Mucosa of descending colon (tissue), 3 donors: ENCODE measurements around the gene WDR89. TPM values are rescaled to one million over a fixed set of nuclear protein-coding genes. Genes with fewer than 3 reads are reported as not detected.

Source experiments
- ATAC-seq: fragments of 200-7000 bp; cut with Tn5 transposase; one replicate; pipeline ENCODE4 v1.9.1; 2020; ENCODE audit warnings: mild to moderate bottlenecking, moderate library complexity
- DNase-seq, 3 donors: peaks; one replicate each; pipeline ENCODE4 v3.0.0-alpha.2; 2020
- H3K36me3 ChIP-seq: fragments of 200-600 bp; one replicate; pipeline ENCODE4 v1.8.0; 2021; ENCODE audit warnings: low read depth, mild to moderate bottlenecking
- H3K4me1 ChIP-seq: fragments of 200-600 bp; one replicate; pipeline ENCODE4 v1.8.0; 2021; ENCODE audit warnings: low read depth, mild to moderate bottlenecking
- H3K4me3 ChIP-seq: fragments of 200-600 bp; one replicate; pipeline ENCODE4 v1.8.0; 2021; ENCODE audit warnings: mild to moderate bottlenecking
- H3K9me3 ChIP-seq: fragments of 200-600 bp; one replicate; pipeline ENCODE4 v1.8.0; 2021; ENCODE audit warnings: mild to moderate bottlenecking
- intact Hi-C, 2 donors: fragments of 100-400 bp; cut with DNase I in 1 of 2; cut with micrococcal nuclease in 1 of 2; formaldehyde crosslinking; loops; one replicate each; pipeline versions ENCODE4 v1.11.0 to v1.11.1; 2022; cut with DNase I, micrococcal nuclease
- total RNA-seq, 3 donors: library from RNA; stranded (reverse); fragmentation: NEBNext Ultra II Directional in 2 of 3; extraction: Animal tissue kit (Norgen Biotek cat#: 25700) in 2 of 3; gene quantifications; one replicate each; pipeline versions ENCODE4 v1.2.1 to v1.2.4, GENCODE V29; 2021 to 2023
- TF ChIP-seq, protein P1 (sequence below): fragments of 200-600 bp; IDR thresholded peaks from one replicate; pipeline ENCODE4 v1.8.0; 2022; ENCODE audit warnings: antibody characterized with exemption, mild to moderate bottlenecking
- donor health status: DM: no; HTN: no; CAD: no; lungs with moderate emphysema.
- donor health status: DM: no; HTN: no; CAD: no.
- donor health status: DM: no; HTN: yes; CAD: no.

Gene WDR89
- total RNA-seq, 3 donors from 2014 or later = 8.5 to 13.5 (median 10.5) TPM

DNA sequence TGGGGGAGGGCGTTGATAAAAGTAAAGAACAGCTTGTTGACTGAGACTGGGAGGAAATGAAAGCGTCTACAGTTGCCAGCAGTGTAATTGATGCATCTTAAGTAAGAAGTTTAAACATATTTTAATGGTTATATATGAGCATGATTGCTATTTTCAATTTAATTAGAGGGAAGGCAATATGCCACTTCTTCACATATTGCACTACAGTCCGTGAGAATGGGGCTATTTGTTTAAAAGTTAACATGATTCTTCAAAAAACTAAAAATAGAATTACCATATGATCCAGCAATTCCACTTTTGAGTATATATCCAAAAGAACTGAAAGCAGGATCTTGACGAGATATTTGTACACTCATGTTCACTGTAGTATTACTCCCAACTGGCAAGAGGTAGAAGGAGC, 60.2 kb downstream of the WDR89 start:
- TF ChIP-seq, protein P1, sequence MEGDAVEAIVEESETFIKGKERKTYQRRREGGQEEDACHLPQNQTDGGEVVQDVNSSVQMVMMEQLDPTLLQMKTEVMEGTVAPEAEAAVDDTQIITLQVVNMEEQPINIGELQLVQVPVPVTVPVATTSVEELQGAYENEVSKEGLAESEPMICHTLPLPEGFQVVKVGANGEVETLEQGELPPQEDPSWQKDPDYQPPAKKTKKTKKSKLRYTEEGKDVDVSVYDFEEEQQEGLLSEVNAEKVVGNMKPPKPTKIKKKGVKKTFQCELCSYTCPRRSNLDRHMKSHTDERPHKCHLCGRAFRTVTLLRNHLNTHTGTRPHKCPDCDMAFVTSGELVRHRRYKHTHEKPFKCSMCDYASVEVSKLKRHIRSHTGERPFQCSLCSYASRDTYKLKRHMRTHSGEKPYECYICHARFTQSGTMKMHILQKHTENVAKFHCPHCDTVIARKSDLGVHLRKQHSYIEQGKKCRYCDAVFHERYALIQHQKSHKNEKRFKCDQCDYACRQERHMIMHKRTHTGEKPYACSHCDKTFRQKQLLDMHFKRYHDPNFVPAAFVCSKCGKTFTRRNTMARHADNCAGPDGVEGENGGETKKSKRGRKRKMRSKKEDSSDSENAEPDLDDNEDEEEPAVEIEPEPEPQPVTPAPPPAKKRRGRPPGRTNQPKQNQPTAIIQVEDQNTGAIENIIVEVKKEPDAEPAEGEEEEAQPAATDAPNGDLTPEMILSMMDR = no peak
- ATAC-seq = no peak
- H3K9me3 ChIP-seq = no peaks in the 10 kb centered on the region
- no peak overlapping the region for H3K4me3 ChIP-seq
- H3K4me1 ChIP-seq = no peaks in the 10 kb centered on the region
- H3K36me3 ChIP-seq = no peaks in the 10 kb centered on the region
- DNase-seq = no peak
- intact Hi-C loops = no loop called here

DNA sequence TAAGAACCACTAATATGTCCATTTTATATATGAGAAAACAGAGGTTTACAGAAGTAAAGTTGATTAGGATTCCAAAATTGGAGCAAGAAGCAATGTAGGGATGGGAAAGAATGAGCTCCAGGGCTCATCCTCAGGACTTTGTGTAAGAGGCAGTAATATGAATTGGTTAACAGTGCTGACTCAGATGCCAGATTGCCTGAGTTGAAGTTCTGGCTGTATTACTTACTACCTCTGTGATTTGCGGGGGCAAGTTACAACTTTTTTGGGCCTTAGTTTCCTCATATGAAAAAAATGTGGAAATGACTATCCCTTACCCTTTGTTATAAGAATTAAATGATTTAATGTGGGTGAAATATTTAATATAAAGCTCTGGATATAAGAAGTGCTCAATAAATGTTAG, 63.4 kb downstream of the WDR89 start:
- DNase-seq (no peak), ATAC-seq (no peak)
- Histone ChIP-seq H3K4me3 (no peak overlapping the region), H3K4me1 (no peaks in the 10 kb centered on the region), H3K36me3 (no peaks in the 10 kb centered on the region), H3K9me3 (no peaks in the 10 kb centered on the region)
- TF ChIP-seq, protein P1 = no peak
- intact Hi-C loops = no loop called here

DNA sequence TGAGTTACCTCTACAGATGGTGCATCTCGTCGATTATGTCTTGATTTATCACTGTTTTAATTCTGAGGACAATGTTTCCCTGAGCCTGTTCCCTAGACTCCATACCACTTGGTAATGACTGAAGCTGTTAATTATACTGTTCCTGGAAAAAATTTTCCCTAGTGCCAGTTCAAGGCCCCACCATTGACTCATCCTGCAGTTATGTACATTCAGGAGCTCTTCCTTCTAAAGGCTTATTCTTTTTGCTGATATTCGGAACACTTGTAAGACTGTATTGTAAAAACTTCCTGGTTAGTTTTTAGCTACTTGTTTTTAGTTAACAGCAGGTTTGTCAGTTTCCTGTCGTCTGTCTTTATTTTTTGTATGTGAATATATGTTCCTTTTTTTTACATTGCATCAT, 68.1 kb downstream of the WDR89 start:
- ATAC-seq (no peak), DNase-seq (no peak)
- intact Hi-C loops = no loop called here

DNA sequence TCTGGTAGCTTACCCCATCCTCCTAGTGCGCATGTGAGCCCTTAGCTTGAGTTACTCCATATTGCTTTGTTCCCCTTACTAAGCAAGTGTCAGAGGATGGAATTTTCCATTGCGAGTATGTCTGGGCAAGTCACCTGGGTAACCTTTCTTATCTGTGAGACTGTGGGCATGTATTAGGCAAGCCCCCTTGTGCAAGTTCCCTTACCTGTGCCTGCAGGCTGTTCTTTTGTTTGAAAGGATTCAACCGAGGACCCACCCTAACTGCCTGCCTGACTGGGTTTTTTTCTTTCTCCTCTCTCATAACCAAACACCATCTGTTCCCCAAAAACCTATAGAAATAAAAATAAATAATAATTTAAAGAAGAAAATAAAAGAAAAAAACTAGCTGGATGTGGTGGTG, 76.2 kb downstream of the WDR89 start:
- no peak for DNase-seq
- intact Hi-C loops = no loop called here
- ATAC-seq = no peak
- Histone ChIP-seq H3K4me3 (no peak overlapping the region), H3K36me3 (no peaks in the 10 kb centered on the region), H3K9me3 (peaks cover under 1% of the 10 kb centered on the region), H3K4me1 (peaks cover 4% of the 10 kb centered on the region)
- TF ChIP-seq, protein P1 = no peak

More for the DNA sequence above, 68.1 kb downstream of the WDR89 start:
- H3K4me1 ChIP-seq = no peaks in the 10 kb centered on the region
- no peaks in the 10 kb centered on the region for H3K36me3 ChIP-seq
- H3K9me3 ChIP-seq = no peaks in the 10 kb centered on the region
- H3K4me3 ChIP-seq = no peak overlapping the region
- TF ChIP-seq, protein P1 = no peak

DNA sequence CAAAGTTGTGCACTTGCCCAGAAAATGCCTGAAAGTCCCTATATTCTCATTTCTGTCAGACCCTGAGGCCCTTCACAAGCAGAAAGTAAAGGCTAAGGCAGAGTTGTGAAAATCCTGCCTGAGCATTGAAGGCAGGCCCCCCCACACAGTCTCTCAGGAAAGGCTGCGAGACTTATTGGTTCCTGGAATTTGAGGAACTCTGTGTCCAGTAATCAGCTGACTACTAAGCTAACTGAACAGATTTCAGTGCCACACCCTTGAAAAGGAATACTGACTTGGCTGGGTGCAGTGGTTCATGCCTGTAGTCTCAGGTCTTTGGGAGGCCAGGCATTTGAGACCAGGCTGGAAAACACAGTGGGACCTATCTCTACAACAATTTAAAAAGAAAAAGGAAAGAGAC, 77.4 kb downstream of the WDR89 start:
- intact Hi-C loops = no loop called here
- ATAC-seq (peak; percentile 94), DNase-seq (peak in 2 of 3 donors; percentile 42 to 46)
- peaks cover 4% of the 10 kb centered on the region for H3K4me1 ChIP-seq
- H3K4me3 ChIP-seq = no peak overlapping the region
- TF ChIP-seq, protein P1 = no peak
- H3K36me3 ChIP-seq = no peaks in the 10 kb centered on the region
- H3K9me3 ChIP-seq = peaks cover 3% of the 10 kb centered on the region
